Large intestine (tissue), 12 donors: ENCODE measurements around the gene FOXRED1. TPM values are rescaled to one million over a fixed set of nuclear protein-coding genes. Genes with fewer than 3 reads are reported as not detected.
A peak's percentile ranks its signal among the peaks of the same experiment; 100 is the strongest.

Experiments
- DNase-seq, 2 donors: peaks; one replicate each; pipeline versions ENCODE4 v3.0.0 to v3.0.0-alpha.2; 2013
- H3K27ac ChIP-seq: one replicate; pipeline ENCODE4 v1.5.1; 2013; ENCODE audit warnings: low read length
- H3K27me3 ChIP-seq: 2 replicates; pipeline ENCODE4 v1.6.1; 2013; ENCODE audit warnings: low read length; ENCODE audit not compliant: control insufficient read depth, insufficient read depth
- H3K36me3 ChIP-seq: 2 replicates; pipeline ENCODE4 v1.6.1; 2013; ENCODE audit warnings: low read length; ENCODE audit not compliant: control insufficient read depth, insufficient read depth
- H3K4me1 ChIP-seq: one replicate; pipeline ENCODE4 v1.6.1; 2013; ENCODE audit warnings: low read length; ENCODE audit not compliant: control insufficient read depth, insufficient read depth
- H3K4me3 ChIP-seq: one replicate; pipeline ENCODE4 v1.5.1; 2013; ENCODE audit warnings: low read length
- H3K9me3 ChIP-seq: one replicate; pipeline ENCODE4 v1.6.1; 2013; ENCODE audit warnings: mild to moderate bottlenecking, low read depth, low read length, moderate library complexity; ENCODE audit not compliant: control insufficient read depth
- WGBS: methylation state at CpG from one replicate; pipeline ENCODE4 v1.1.5; 2013; ENCODE audit warnings: low lambda C conversion rate; ENCODE audit not compliant: insufficient coverage; 5-methylcytosine and 5-hydroxymethylcytosine counted together
- long read RNA-seq, 11 donors: transcript quantifications; one replicate each; lab custom pipeline, GENCODE V29; 2026
- polyA plus RNA-seq: library from polyadenylated mRNA; unstranded; fragments of 120-200 nt; gene quantifications from one replicate; pipeline ENCODE4 v1.2.1, GENCODE V29; 2013

The FOXRED1 gene
- 39.4 TPM for polyA plus RNA-seq
- long read RNA-seq, donor 1, partial matches to known transcripts = 0 of 3 reads
- long read RNA-seq, donor 1, other reads (novel, unspliced or antisense) = 0 of 3 reads
- long read RNA-seq, donor 2, partial matches to known transcripts = 0 of 4 reads
- long read RNA-seq, donor 2, other reads (novel, unspliced or antisense) = 0 of 4 reads
- long read RNA-seq, donor 3 = 0 reads
- long read RNA-seq, donor 4, partial matches to known transcripts = 0 of 1 reads
- long read RNA-seq, donor 4, other reads (novel, unspliced or antisense) = 0 of 1 reads
- long read RNA-seq, donor 5 = 0 reads
- long read RNA-seq, donor 6, partial matches to known transcripts = 0 of 5 reads
- long read RNA-seq, donor 6, other reads (novel, unspliced or antisense) = 0 of 5 reads
- long read RNA-seq, donor 7, partial matches to known transcripts = 0 of 1 reads
- long read RNA-seq, donor 7, other reads (novel, unspliced or antisense) = 0 of 1 reads
- long read RNA-seq, donor 8, transcript FOXRED1-201 (11 exons, 1,970 nt) = major isoform, 6 of 7 reads
- long read RNA-seq, donor 8, partial matches to known transcripts = 0 of 7 reads
- long read RNA-seq, donor 8, other reads (novel, unspliced or antisense) = 0 of 7 reads
- long read RNA-seq, donor 9, transcript FOXRED1-201 (11 exons, 1,970 nt) = major isoform, 6 of 6 reads
- long read RNA-seq, donor 9, partial matches to known transcripts = 0 of 6 reads
- long read RNA-seq, donor 9, other reads (novel, unspliced or antisense) = 0 of 6 reads
- long read RNA-seq, donor 10, partial matches to known transcripts = 0 of 2 reads
- long read RNA-seq, donor 10, other reads (novel, unspliced or antisense) = 0 of 2 reads
- long read RNA-seq, donor 11, partial matches to known transcripts = 6 of 12 reads
- long read RNA-seq, donor 11, other reads (novel, unspliced or antisense) = 0 of 12 reads

DNA sequence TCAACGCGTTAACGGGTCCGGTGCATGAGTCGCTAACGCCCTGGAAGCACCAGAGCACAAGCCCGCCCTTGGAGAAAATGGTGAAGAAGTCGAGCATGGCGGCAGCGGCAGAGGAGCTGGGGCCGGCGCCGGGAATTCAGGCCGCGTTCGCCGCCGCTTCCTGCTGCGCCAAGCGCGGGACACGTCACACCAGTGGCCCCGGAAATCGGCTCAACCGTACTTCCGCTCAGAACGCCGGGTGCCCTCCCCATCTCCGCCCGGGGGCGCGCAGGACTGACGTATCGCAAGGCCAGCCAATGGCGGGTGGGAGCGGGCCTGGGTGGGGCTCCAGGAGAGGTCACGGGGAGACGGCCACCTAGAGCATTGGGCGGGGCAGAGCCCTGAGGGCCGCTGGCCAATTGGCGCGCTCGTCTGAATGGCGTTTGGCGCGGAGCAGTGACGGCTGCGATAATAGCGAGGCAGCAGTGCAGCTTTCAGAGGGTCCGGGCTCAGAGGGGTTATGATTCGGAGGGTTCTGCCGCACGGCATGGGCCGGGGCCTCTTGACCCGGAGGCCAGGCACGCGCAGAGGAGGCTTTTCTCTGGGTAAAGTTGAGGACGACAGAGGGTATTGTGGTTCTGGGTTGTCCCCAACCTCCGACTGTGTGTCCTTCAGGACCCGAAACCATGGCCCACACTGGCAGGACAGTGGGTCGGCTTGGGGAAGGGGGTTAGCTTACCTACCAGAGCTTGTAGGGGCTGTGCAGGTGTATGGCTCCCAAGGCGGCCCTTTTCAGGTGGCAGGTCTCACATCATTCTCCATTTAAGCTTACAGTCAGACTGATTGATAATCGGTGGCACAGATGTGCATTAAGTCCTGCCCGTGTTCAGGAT lies at the start of gene FOXRED1, which contains the start of gene SRPRA:
Gene FOXRED1, plus strand, starts transcription at position 447 of the 872 bp plus-strand sequence. Its CDS starts 53 bp downstream, at position 500.
Gene SRPRA, minus strand, starts transcription at position 188 of the 872 bp plus-strand sequence. Its CDS starts 91 bp downstream, at position 97.
- H3K4me1 ChIP-seq = peaks cover 12% of the 10 kb centered on the region
- H3K27me3 ChIP-seq = no peaks in the 10 kb centered on the region
- peak within 1 kb of the TSS; percentile 98 for H3K4me3 ChIP-seq
- no peaks in the 10 kb centered on the region for H3K9me3 ChIP-seq
- H3K36me3 ChIP-seq = peaks cover 46% of the 10 kb centered on the region
- WGBS = no CpG with 5 or more reads among the region's 64 CpGs
- peak within 1 kb of the TSS; percentile 87 for H3K27ac ChIP-seq
- peak; percentile 99 for DNase-seq

GRCh38 chr11:126219547-126219946 lies 49.4 kb upstream of the FOXRED1 start:
- H3K27me3 ChIP-seq = no peaks in the 10 kb centered on the region
- H3K9me3 ChIP-seq = no peaks in the 10 kb centered on the region
- peak in 1 of 2 donors; percentile 17 for DNase-seq
- no peak overlapping the region for H3K27ac ChIP-seq
- no peak overlapping the region for H3K4me3 ChIP-seq
- no CpG with 5 or more reads among the region's 4 CpGs for WGBS
- peaks cover 2% of the 10 kb centered on the region for H3K4me1 ChIP-seq
- H3K36me3 ChIP-seq = no peaks in the 10 kb centered on the region

GRCh38 chr11:126224647-126225294 lies 44.2 kb upstream of the FOXRED1 start:
- H3K27me3 ChIP-seq = no peaks in the 10 kb centered on the region
- H3K4me3 ChIP-seq = no peak overlapping the region
- 100% methylated on average over 3 of the region's 6 CpGs for WGBS
- H3K27ac ChIP-seq = no peak overlapping the region
- no peaks in the 10 kb centered on the region for H3K9me3 ChIP-seq
- DNase-seq = no peak
- no peaks in the 10 kb centered on the region for H3K4me1 ChIP-seq
- H3K36me3 ChIP-seq = no peaks in the 10 kb centered on the region

GRCh38 chr11:126225295-126225665 lies 43.7 kb upstream of the FOXRED1 start:
- Histone ChIP-seq H3K36me3 (no peaks in the 10 kb centered on the region), H3K27me3 (no peaks in the 10 kb centered on the region), H3K9me3 (no peaks in the 10 kb centered on the region), H3K4me1 (no peaks in the 10 kb centered on the region), H3K4me3 (no peak overlapping the region), H3K27ac (no peak overlapping the region)
- 100% methylated on average over 1 of the region's 2 CpGs for WGBS
- DNase-seq = no peak

GRCh38 chr11:126226334-126227084 lies 42.4 kb upstream of the FOXRED1 start:
- WGBS = no CpG with 5 or more reads among the region's 15 CpGs

GRCh38 chr11:126229858-126230540 lies 39.0 kb upstream of the FOXRED1 start:
- peaks cover 3% of the 10 kb centered on the region for H3K36me3 ChIP-seq
- H3K4me3 ChIP-seq = no peak overlapping the region
- no peak for DNase-seq
- no peak overlapping the region for H3K27ac ChIP-seq
- H3K9me3 ChIP-seq = no peaks in the 10 kb centered on the region
- 100% methylated on average over 1 of the region's 3 CpGs for WGBS
- H3K4me1 ChIP-seq = no peaks in the 10 kb centered on the region
- H3K27me3 ChIP-seq = no peaks in the 10 kb centered on the region

More at GRCh38 chr11:126226334-126227084, 42.4 kb upstream of the FOXRED1 start:
- no peak overlapping the region for H3K27ac ChIP-seq
- no peaks in the 10 kb centered on the region for H3K4me1 ChIP-seq
- no peaks in the 10 kb centered on the region for H3K36me3 ChIP-seq
- no peak for DNase-seq
- H3K9me3 ChIP-seq = no peaks in the 10 kb centered on the region
- no peaks in the 10 kb centered on the region for H3K27me3 ChIP-seq
- H3K4me3 ChIP-seq = no peak overlapping the region

DNA sequence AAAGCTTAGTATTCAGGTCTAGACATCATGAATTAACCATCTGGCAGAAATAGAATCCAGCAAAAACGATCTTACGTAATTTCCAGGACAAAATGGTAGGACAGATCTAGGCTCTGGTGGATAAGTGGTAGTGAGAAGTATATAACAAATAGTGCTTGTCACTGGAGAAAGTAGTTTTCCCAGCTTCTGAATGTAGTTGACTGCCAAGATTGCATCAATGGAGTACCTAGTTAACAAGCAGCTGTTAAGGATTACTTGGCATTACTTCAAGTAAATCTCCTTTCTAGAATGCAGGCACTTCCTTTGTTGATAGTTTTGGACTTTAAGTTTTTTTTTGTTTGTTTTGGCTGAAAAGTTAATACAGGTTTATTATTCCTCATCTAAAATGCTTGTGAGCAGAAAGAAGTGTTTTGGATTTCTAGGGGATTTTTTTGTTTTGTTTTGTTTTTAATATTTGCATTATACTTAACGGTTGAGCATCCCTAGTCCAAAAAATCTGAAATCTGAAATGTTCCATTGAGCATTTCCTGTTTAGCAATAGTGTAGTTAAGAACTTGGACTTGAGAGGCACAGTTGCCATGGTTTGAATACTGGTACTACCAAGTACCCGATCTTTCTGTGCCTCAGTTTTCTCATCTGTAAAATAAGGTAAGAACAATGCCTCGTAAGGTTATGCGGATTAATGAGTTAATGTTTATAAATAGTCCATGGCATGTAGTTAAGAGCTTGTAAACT lies 37.1 kb upstream of the FOXRED1 start:
- no peaks in the 10 kb centered on the region for H3K27me3 ChIP-seq
- H3K4me1 ChIP-seq = no peaks in the 10 kb centered on the region
- H3K9me3 ChIP-seq = no peaks in the 10 kb centered on the region
- H3K4me3 ChIP-seq = no peak overlapping the region
- H3K36me3 ChIP-seq = peaks cover 9% of the 10 kb centered on the region
- peak in 1 of 2 donors; percentile 16 for DNase-seq
- WGBS = 100% methylated on average over 4 of the region's 6 CpGs
- H3K27ac ChIP-seq = no peak overlapping the region

- Histone ChIP-seq H3K27ac (no peak overlapping the region), H3K9me3 (no peaks in the 10 kb centered on the region), H3K36me3 (peaks cover 9% of the 10 kb centered on the region), H3K4me3 (no peak overlapping the region), H3K4me1 (no peaks in the 10 kb centered on the region), H3K27me3 (no peaks in the 10 kb centered on the region)
- 100% methylated on average over 1 of the region's 3 CpGs for WGBS
- no peak for DNase-seq
Measured at GRCh38 chr11:126232683-126233082, 36.3 kb upstream of the FOXRED1 start.
